Neural cell (in vitro differentiated cells): ENCODE data around the gene MAD1L1.

ENCODE experiments used
- CTCF ChIP-seq: fragments of 450-650 bp; IDR thresholded peaks from 2 replicates; pipeline ENCODE4 v1.5.1; 2014; ENCODE audit warnings: antibody characterized with exemption, mild to moderate bottlenecking, moderate library complexity; ENCODE audit not compliant: poor library complexity, severe bottlenecking
- EP300 ChIP-seq: fragments of 450-650 bp; conservative IDR thresholded peaks from 2 replicates; pipeline ENCODE4 v1.6.1; 2014; ENCODE audit warnings: antibody characterized with exemption, mild to moderate bottlenecking, moderate library complexity; ENCODE audit not compliant: poor library complexity, severe bottlenecking
- EZH2 ChIP-seq: fragments of 200-600, 300-800 bp; shearing (Covaris generic), sonication (generic); IDR thresholded peaks from 2 replicates; pipeline ENCODE4 v1.6.1; 2014; ENCODE audit warnings: antibody characterized with exemption, low read length, borderline replicate concordance, mild to moderate bottlenecking; ENCODE audit not compliant: insufficient read depth, poor library complexity, severe bottlenecking
- MXI1 ChIP-seq: fragments of 450-650 bp; conservative IDR thresholded peaks from 2 replicates; pipeline ENCODE4 v1.6.1; 2014; ENCODE audit warnings: antibody characterized with exemption, mild to moderate bottlenecking; ENCODE audit not compliant: poor library complexity, severe bottlenecking
- POLR2AphosphoS5 ChIP-seq: IDR thresholded peaks from 2 replicates; pipeline ENCODE4 v1.6.1; 2012
- RAD21 ChIP-seq: fragments of 450-650 bp; conservative IDR thresholded peaks from 2 replicates; pipeline ENCODE4 v1.6.1; 2014; ENCODE audit warnings: antibody characterized with exemption, mild to moderate bottlenecking, moderate library complexity
- REST ChIP-seq: IDR thresholded peaks from 2 replicates; pipeline ENCODE4 v1.6.1; 2012; ENCODE audit warnings: borderline replicate concordance
- SMC3 ChIP-seq: fragments of 450-650 bp; conservative IDR thresholded peaks from 2 replicates; pipeline ENCODE4 v1.6.1; 2014; ENCODE audit warnings: antibody characterized with exemption, mild to moderate bottlenecking, moderate library complexity; ENCODE audit not compliant: poor library complexity
- TAF1 ChIP-seq: IDR thresholded peaks from 2 replicates; pipeline ENCODE4 v1.6.1; 2012; ENCODE audit warnings: low read depth

- no peak for TF ChIP-seq CTCF
- TF ChIP-seq POLR2AphosphoS5, result no peak
- no peak for TF ChIP-seq TAF1
- no peak for TF ChIP-seq RAD21
- TF ChIP-seq EP300, result no peak
- TF ChIP-seq EZH2, result no peak
- no peak for TF ChIP-seq SMC3
- no peak for TF ChIP-seq REST
- TF ChIP-seq MXI1, result no peak
These were observed 189.3 kb downstream of the MAD1L1 start for GRCh38 chr7:2043316-2044039.
